Measurements from ENCODE around the gene ACP1.
A peak's percentile ranks its signal among the peaks of the same experiment; 100 is the strongest.

The ACP1 gene

GRCh38 chr2:256094-256493 lies 8.7 kb upstream of the ACP1 start:
- H3K9me3 ChIP-seq (ENCODE audit: control insufficient read depth, insufficient read depth, low read length): peaks cover 9% of the 10 kb centered on the region
- no peak overlapping the region for H3K27ac ChIP-seq (ENCODE audit: low read depth, low read length)
- peaks cover 15% of the 10 kb centered on the region for H3K36me3 ChIP-seq (ENCODE audit: control insufficient read depth, insufficient read depth, low read length)
- H3K4me3 ChIP-seq (ENCODE audit: low read depth, low read length): no peak overlapping the region
- H3K4me1 ChIP-seq (ENCODE audit: control insufficient read depth, insufficient read depth, low read length): peaks cover 3% of the 10 kb centered on the region; the same call in 1 of the 2 replicates
- H3K27me3 ChIP-seq (ENCODE audit: control insufficient read depth, insufficient read depth, low read length): no peaks in the 10 kb centered on the region
- H3K9ac ChIP-seq (ENCODE audit: low read depth, low read length): no peak overlapping the region

GRCh38 chr2:257429-257828 lies 7.3 kb upstream of the ACP1 start:
- Histone ChIP-seq H3K4me1 (ENCODE audit: control insufficient read depth, insufficient read depth, low read length) (peaks cover 7% of the 10 kb centered on the region; the same call in 1 of the 2 replicates), H3K27ac (ENCODE audit: low read depth, low read length) (no peak overlapping the region), H3K9me3 (ENCODE audit: control insufficient read depth, insufficient read depth, low read length) (peaks cover 9% of the 10 kb centered on the region), H3K4me3 (ENCODE audit: low read depth, low read length) (no peak overlapping the region), H3K27me3 (ENCODE audit: control insufficient read depth, insufficient read depth, low read length) (0 out of 2 replicates have a peak, but pooled peaks cover 1% of the 10 kb centered on the region), H3K36me3 (ENCODE audit: control insufficient read depth, insufficient read depth, low read length) (peaks cover 7% of the 10 kb centered on the region; the same call in 1 of the 2 replicates), H3K9ac (ENCODE audit: low read depth, low read length) (no peak overlapping the region)

- peaks cover 9% of the 10 kb centered on the region for H3K9me3 ChIP-seq (ENCODE audit: control insufficient read depth, insufficient read depth, low read length)
- H3K27me3 ChIP-seq (ENCODE audit: control insufficient read depth, insufficient read depth, low read length): peaks cover 5% of the 10 kb centered on the region
- peaks cover 11% of the 10 kb centered on the region; the same call in 1 of the 2 replicates for H3K4me1 ChIP-seq (ENCODE audit: control insufficient read depth, insufficient read depth, low read length)
Measured at GRCh38 chr2:257842-258241, 6.9 kb upstream of the ACP1 start.

GRCh38 chr2:258933-259332 lies 5.8 kb upstream of the ACP1 start:
- Histone ChIP-seq H3K27me3 (ENCODE audit: control insufficient read depth, insufficient read depth, low read length) (peaks cover 16% of the 10 kb centered on the region), H3K4me1 (ENCODE audit: control insufficient read depth, insufficient read depth, low read length) (peaks cover 12% of the 10 kb centered on the region; the same call in 1 of the 2 replicates), H3K27ac (ENCODE audit: low read depth, low read length) (no peak overlapping the region), H3K36me3 (ENCODE audit: control insufficient read depth, insufficient read depth, low read length) (peaks cover 7% of the 10 kb centered on the region; the same call in 1 of the 2 replicates), H3K9me3 (ENCODE audit: control insufficient read depth, insufficient read depth, low read length) (peaks cover 9% of the 10 kb centered on the region), H3K9ac (ENCODE audit: low read depth, low read length) (no peak overlapping the region), H3K4me3 (ENCODE audit: low read depth, low read length) (no peak overlapping the region)

More at GRCh38 chr2:257842-258241, 6.9 kb upstream of the ACP1 start:
- no peak overlapping the region for H3K4me3 ChIP-seq (ENCODE audit: low read depth, low read length)
- no peak overlapping the region for H3K27ac ChIP-seq (ENCODE audit: low read depth, low read length)
- H3K9ac ChIP-seq (ENCODE audit: low read depth, low read length): no peak overlapping the region
- H3K36me3 ChIP-seq (ENCODE audit: control insufficient read depth, insufficient read depth, low read length): peaks cover 7% of the 10 kb centered on the region; the same call in 1 of the 2 replicates

- Histone ChIP-seq H3K27me3 (ENCODE audit: control insufficient read depth, insufficient read depth, low read length) (peaks cover 16% of the 10 kb centered on the region), H3K9ac (ENCODE audit: low read depth, low read length) (no peak overlapping the region), H3K9me3 (ENCODE audit: control insufficient read depth, insufficient read depth, low read length) (peaks cover 9% of the 10 kb centered on the region), H3K27ac (ENCODE audit: low read depth, low read length) (peak overlapping the region; percentile 31), H3K36me3 (ENCODE audit: control insufficient read depth, insufficient read depth, low read length) (peaks cover 7% of the 10 kb centered on the region; the same call in 1 of the 2 replicates), H3K4me3 (ENCODE audit: low read depth, low read length) (no peak overlapping the region), H3K4me1 (ENCODE audit: control insufficient read depth, insufficient read depth, low read length) (peaks cover 12% of the 10 kb centered on the region; the same call in 1 of the 2 replicates)
Measured at GRCh38 chr2:259789-260331, 4.9 kb upstream of the ACP1 start.

- H3K36me3 ChIP-seq (ENCODE audit: control insufficient read depth, insufficient read depth, low read length): peaks cover 7% of the 10 kb centered on the region; the same call in 1 of the 2 replicates
- H3K27me3 ChIP-seq (ENCODE audit: control insufficient read depth, insufficient read depth, low read length): peaks cover 16% of the 10 kb centered on the region
- H3K9me3 ChIP-seq (ENCODE audit: control insufficient read depth, insufficient read depth, low read length): peaks cover 9% of the 10 kb centered on the region
- peak overlapping the region; percentile 31 for H3K27ac ChIP-seq (ENCODE audit: low read depth, low read length)
- peaks cover 13% of the 10 kb centered on the region for H3K4me1 ChIP-seq (ENCODE audit: control insufficient read depth, insufficient read depth, low read length)
- no peak overlapping the region for H3K4me3 ChIP-seq (ENCODE audit: low read depth, low read length)
- no peak overlapping the region for H3K9ac ChIP-seq (ENCODE audit: low read depth, low read length)
Measured at GRCh38 chr2:260507-261161, 4.1 kb upstream of the ACP1 start.

- H3K9me3 ChIP-seq (ENCODE audit: control insufficient read depth, insufficient read depth, low read length): peaks cover 9% of the 10 kb centered on the region
- H3K27me3 ChIP-seq (ENCODE audit: control insufficient read depth, insufficient read depth, low read length): peaks cover 16% of the 10 kb centered on the region
- H3K36me3 ChIP-seq (ENCODE audit: control insufficient read depth, insufficient read depth, low read length): peaks cover 10% of the 10 kb centered on the region; the same call in 1 of the 2 replicates
- no peak overlapping the region for H3K9ac ChIP-seq (ENCODE audit: low read depth, low read length)
- no peak overlapping the region for H3K4me3 ChIP-seq (ENCODE audit: low read depth, low read length)
- peak overlapping the region; percentile 11 for H3K27ac ChIP-seq (ENCODE audit: low read depth, low read length)
- peaks cover 24% of the 10 kb centered on the region for H3K4me1 ChIP-seq (ENCODE audit: control insufficient read depth, insufficient read depth, low read length)
Measured at GRCh38 chr2:262117-262516, 2.6 kb upstream of the ACP1 start.

GRCh38 chr2:263022-263738 lies 1.6 kb upstream of the ACP1 start:
- Histone ChIP-seq H3K4me1 (ENCODE audit: control insufficient read depth, insufficient read depth, low read length) (peaks cover 34% of the 10 kb centered on the region), H3K4me3 (ENCODE audit: low read depth, low read length) (peak overlapping the region; percentile 78), H3K9me3 (ENCODE audit: control insufficient read depth, insufficient read depth, low read length) (peaks cover 4% of the 10 kb centered on the region), H3K27me3 (ENCODE audit: control insufficient read depth, insufficient read depth, low read length) (peaks cover 16% of the 10 kb centered on the region), H3K36me3 (ENCODE audit: control insufficient read depth, insufficient read depth, low read length) (peaks cover 10% of the 10 kb centered on the region; the same call in 1 of the 2 replicates), H3K9ac (ENCODE audit: low read depth, low read length) (peak overlapping the region; percentile 55; the same call in 1 of the 2 replicates), H3K27ac (ENCODE audit: low read depth, low read length) (no peak overlapping the region)

GRCh38 chr2:263774-264492 lies 814 bp upstream of the ACP1 start, which contains the start of gene SH3YL1:
Gene SH3YL1 (minus strand): TSS chr2:264032. CDS start chr2:263984, 48 bp downstream.
- Histone ChIP-seq H3K4me3 (ENCODE audit: low read depth, low read length) (peak within 1 kb of the TSS; percentile 90), H3K9ac (ENCODE audit: low read depth, low read length) (peak within 1 kb of the TSS; percentile 94), H3K27ac (ENCODE audit: low read depth, low read length) (peak within 1 kb of the TSS; percentile 89), H3K4me1 (ENCODE audit: control insufficient read depth, insufficient read depth, low read length) (peaks cover 34% of the 10 kb centered on the region), H3K9me3 (ENCODE audit: control insufficient read depth, insufficient read depth, low read length) (no peaks in the 10 kb centered on the region), H3K36me3 (ENCODE audit: control insufficient read depth, insufficient read depth, low read length) (peaks cover 4% of the 10 kb centered on the region; the same call in 1 of the 2 replicates), H3K27me3 (ENCODE audit: control insufficient read depth, insufficient read depth, low read length) (peaks cover 16% of the 10 kb centered on the region)

- no peaks in the 10 kb centered on the region for H3K9me3 ChIP-seq (ENCODE audit: control insufficient read depth, insufficient read depth, low read length)
- H3K4me3 ChIP-seq (ENCODE audit: low read depth, low read length): no peak overlapping the region
- H3K27me3 ChIP-seq (ENCODE audit: control insufficient read depth, insufficient read depth, low read length): peaks cover 6% of the 10 kb centered on the region
- peaks cover 22% of the 10 kb centered on the region for H3K4me1 ChIP-seq (ENCODE audit: control insufficient read depth, insufficient read depth, low read length)
- no peak overlapping the region for H3K9ac ChIP-seq (ENCODE audit: low read depth, low read length)
- H3K36me3 ChIP-seq (ENCODE audit: control insufficient read depth, insufficient read depth, low read length): peaks cover 23% of the 10 kb centered on the region
- no peak overlapping the region for H3K27ac ChIP-seq (ENCODE audit: low read depth, low read length)
Measured at GRCh38 chr2:268323-268722, 3.6 kb downstream of the ACP1 start.
